ENCODE data around the gene SZT2.

Gene SZT2

DNA sequence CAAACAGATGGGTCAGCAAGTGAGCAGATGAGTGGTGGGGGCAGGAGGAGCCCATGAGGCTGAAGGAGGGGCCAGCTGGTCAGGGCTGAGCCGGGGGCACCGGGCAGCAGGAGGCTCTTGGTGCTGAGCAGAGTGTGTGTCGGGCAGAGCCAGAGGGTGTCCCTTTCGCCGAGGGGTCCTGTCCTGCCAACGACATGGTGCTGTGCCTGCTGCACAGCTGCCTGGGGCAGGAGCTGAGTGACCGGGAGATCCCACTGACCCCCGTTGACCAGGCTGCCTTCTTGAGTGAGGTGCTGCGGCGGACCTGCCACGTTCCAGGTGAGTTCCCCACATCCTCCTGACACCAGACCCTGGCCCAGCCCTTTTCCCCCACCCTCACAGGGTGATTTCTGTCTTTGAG, 36.5 kb downstream of the SZT2 start:
- no peak for DNase-seq

DNA sequence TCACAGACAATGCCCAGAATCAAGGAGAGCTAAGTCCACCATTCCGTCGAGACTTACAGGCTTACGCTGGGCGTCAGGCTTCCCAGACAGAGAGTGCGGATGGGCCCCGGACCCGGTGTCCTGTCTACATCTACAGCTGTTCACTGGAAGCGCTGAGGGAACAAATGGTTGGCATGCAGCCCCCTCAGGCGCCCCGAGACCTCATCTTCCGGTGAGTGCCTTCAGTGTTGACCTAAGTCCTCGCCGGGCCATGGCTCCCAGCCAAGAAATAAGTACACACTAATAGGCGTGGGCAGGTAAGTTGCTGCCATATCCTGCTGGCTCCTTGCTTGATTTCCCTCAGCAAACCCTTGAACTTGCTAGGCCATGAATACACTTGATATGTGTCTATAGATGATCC, 37.8 kb downstream of the SZT2 start:
- no peak for DNase-seq

DNA sequence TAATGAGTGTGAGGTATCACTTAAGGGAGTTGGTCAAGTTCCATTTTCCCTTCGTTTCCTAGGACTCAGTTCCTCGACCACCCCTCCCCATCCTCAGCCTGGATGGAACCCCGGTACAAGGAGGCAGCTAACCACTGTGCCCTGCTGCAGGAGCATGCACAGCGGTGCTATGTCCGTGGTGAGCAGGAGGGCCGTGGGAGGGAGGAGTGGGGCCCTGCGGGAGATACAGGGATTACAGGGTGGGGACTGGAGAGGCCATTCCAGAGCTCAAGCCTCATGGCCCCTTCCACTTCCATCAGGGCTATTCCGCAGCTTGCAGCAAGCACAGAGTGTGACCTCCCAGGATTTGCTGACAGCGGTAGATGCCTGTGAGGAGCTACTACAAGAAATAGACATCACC, 38.2 kb downstream of the SZT2 start:
- no peak for DNase-seq

DNA sequence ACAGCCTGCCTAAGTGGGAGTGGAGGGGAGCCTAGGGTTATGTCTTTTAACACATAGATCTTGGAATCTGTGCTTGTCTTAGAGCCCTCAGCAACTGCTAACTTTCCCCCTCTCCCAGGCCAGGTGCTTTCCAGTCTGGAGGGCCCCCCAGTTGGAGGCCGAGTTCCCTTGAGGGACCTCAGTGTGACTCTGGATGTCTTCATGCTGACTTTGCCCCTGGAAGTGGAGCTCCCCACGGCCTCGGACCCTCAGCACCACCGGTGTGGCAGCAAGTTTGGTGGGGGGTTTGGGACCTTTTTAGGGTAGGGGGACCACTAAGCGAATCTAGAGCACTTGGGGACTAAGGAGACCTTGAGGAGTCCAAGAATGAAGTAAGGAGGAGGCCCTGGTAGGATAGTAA, 41.1 kb downstream of the SZT2 start:
- no peak for DNase-seq

DNA sequence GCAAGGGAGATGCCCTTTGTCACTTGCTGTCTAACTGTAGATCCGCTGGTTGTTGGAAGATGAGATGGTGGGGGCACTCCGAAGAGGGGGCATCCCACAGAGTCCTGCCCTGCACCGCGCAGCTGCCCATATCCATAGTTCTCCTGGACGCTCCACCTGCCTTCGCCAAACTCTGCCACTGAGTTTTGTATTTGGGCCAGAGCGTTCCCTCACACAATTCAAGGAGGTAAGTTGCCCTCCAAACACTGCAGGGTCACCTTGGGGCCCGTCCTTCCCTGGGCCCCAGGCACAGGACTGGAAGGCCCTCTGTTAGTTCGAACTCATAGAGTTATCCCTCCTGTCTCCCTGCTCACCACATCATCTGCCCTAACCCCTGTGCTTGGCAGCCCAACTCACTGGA, 42.0 kb downstream of the SZT2 start:
- no peak for DNase-seq

DNA sequence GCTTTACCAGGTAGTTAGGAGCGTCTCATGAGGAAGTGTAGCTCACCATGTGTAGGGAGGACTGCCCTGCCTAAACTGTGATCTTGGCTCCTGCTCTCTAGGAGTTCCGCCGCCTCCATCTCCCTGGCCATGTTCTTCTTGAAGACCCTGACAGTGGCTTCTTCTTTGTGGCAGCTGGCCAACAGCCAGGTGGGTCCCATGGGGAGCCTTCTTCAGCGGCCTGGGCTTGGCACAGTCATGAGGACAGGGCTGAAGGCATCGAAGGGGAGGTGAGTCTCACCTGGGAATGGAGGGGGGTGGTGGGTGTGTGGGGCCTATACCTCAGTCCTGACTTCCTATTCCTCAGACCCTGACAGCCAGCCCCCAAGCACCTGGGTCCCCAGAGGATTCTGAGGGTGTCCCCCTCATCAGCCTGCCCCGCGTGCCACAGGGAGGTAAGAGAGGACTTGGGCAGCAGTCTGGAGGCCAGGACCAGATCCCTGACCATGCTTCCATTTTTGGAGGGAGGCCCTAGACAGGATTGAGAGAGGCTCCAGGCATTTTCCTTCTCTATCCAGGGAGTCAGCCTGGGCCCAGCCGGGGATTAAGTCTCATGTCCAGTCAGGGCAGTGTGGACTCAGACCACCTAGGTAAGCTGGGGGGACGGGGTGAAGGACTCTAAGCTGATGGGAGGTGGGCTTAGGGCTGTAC, 42.6 kb downstream of the SZT2 start:
- no peak for DNase-seq

DNA sequence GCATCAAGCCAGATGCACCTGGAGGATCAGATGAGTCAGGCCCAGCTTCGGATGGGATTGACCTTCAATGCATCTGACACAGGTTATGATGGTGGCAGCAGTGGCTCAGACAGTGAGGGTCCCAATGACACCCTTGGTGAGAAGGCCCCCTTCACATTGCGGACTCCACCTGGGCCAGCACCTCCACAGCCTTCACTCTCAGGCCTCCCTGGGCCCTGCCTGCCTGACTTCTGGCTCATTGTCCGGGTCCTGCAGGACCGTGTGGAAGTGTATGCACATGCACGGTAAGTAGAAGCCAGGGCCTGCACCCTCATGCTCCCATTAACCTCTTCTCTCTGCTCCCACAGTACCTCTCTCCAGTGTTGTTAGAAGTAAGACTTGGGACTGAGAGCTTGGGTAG, 43.2 kb downstream of the SZT2 start:
- DNase-seq, result no peak

DNA sequence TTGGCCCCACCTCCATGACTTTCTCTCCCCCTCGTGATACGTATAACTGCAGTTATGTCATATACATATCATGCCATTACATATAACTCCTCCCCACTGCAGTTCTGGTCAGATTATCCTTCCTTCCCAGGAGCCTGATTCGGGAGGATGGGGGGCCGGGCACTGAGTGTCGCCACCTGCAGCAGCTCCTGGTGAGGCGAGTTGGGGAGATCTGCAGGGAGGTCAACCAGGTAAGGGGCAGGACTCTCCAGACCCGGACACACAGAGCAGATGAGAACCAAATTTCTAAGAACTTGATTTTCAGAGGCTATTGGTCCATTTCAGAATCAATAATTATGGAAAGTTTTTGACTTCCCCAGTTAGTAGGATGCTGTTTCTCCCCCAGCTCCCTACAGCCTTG, 44.6 kb downstream of the SZT2 start:
- DNase-seq, result no peak

DNA sequence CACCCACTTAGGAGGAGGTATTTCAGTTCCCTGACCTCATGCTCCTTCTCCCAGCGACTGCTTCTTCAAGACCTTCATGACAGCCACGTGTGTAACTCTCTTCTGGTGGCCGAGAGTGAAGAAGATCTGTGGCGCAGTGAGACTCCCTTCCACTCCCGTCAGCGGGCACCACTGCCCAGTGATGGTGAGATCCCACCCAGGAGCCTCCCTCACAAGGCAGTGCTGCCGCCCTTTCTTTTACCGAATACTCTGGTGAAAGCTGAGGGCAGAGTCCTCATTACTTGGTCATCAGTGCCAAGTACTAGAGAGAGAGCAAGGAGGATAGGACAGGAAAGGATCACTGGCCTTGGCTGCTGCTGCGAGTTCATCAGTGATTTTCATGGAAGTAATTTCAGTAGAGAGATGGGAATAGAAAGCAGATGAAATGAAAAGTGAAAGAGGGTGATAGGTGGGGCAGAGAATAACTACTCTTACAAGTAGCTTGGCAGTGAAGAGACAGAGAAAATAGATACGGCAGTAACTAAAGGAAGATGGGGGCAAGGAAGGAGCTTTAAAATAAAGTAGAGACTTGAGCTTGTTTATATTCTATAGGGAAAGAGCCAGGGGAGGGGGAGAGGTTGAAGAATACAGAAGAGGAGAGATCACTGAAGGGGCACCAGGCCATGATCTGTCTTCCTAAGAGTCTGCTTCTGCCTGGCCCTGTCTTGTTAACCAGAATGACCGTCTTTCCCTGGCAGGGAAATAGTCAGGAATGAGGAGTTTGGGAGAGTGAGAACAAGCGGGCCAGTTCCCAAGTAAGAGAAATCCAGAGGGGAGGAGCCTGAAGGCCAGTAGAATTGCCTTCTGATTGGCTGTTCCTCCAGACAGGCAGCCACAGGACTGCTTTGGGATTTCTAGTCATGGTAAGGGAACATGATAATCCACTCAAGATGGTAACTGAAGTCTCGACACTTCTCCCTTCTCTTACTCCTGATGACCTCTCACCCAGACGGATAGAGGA, 45.7 kb downstream of the SZT2 start:
- no peak for DNase-seq

DNA sequence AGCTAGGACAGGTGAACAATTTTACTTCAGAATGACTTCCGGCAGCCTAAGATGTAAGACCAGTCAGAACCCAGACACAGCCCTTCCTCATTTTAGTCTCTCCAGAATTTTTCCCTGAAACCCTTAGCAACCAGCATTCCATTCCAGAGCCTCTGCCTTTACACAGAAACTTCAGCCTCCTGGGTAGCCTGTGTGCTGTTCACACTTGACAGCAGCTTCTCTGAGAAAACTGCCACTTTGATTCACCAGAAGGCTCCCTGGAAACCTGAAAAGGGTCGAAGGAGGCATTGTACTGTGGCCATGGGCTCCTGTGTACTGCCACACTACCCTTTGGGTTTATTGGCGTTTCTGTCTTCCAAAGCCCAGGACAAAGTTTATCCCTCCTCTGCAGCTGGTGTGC, 46.7 kb downstream of the SZT2 start:
- no peak for DNase-seq

DNA sequence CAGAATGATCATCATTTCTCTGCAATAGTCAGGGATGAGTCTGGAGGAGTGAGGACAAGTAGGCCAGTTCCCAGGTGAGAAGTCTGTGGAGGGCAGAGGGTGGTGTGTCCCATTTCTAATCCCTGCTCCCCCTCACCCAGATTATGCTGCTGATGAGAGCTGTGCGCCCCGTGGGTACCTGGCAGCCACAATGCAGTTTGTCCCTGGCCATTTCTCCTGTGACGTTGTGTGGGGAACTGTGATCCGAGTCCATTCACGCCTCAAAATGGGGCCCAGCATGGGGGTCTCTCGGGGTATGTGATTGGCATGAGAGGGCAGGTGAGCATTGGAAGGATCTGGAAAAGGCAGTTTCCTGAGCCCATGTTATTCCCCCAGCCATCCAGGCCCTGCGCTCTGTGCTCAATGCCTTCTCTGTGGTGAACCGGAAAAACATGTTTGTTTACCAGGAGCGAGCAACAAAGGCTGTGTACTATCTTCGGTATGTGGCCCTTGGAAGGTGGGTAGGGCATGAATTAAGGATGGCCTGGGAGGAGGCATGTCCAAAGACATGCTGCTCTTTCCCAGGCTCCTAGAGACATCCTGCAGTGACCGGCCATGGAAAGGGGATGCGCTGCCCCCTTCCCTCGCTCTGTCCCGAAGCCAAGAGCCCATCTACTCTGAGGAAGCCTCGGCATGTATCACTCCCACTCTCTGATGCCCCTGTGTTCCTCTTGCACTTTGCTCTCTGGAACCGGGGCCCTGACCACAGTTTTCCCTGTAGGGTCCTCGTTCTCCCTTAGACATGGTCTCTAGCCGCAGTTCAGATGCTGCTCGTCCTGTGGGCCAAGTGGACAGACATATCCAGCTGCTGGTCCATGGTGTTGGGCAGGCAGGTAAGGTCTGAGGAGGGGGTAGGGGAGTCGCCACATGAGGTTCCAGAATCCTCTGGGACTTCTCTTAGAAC, 47.6 kb downstream of the SZT2 start:
- no peak for DNase-seq

DNA sequence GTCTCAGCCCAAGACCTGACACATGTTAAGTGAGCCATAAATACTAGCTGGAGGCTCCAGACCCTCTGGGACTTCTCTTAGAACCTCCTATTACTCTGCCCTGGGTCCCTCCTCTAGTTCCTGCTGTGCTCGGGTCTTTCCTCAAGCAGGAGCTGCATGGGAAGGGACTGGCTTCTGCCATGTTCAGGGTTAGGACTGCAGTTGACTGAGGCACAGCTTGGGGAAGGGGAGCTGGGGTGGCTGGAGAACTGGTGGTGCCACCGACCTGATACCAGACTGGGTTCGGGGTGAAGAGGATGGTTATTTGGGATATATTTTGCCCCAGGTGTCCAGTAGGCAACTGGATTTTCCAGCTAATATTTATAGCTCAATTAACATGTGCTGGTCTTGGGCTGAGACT, 48.3 kb downstream of the SZT2 start:
- DNase-seq, result no peak

DNA sequence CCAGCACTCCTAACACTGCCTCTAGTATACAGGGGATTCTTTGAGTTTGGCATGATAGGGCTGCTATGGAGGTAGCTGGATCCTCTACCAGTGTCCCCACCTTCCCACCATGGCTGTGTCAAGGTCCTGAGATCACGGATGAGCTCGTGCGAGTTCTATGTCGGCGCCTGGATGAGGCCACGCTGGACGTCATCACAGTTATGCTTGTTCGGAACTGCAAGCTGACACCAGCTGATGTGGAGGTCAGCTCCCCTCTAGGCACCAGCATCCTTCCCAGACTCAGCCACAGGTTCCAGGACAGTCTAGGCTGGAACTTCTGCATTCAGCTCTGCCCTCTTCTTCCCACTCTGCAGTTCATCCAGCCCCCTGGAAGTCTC, 48.9 kb downstream of the SZT2 start:
- DNase-seq, result no peak

DNA sequence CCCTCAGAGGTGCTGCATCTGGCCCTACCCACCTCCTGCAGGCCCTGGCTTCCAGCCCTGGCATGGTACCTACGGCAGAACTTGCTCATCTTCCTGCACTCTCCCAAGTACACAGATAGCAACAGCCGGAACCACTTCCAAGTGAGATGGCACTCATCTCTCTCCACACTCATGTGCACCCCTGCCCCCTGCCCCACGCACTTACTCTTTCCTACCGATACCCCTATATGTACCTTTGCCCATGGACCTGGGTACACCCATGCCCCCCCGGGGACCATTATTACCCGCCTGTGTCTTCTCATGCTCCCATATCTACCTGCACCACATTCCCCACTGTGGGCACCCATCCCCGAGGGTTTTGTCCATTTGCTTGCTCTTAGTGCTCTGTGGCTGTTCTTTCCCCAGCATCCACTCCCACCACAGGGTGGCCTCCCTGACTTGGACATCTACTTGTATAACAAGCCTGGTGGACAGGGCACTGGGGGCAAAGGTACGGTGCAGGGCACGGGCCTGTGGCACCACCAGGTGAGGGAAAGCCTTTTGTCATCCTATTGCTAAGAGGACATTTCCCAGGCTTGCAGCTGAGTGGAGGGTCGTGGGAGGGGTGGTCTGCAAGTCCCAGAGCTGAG, 49.4 kb downstream of the SZT2 start:
- DNase-seq, result no peak

DNA sequence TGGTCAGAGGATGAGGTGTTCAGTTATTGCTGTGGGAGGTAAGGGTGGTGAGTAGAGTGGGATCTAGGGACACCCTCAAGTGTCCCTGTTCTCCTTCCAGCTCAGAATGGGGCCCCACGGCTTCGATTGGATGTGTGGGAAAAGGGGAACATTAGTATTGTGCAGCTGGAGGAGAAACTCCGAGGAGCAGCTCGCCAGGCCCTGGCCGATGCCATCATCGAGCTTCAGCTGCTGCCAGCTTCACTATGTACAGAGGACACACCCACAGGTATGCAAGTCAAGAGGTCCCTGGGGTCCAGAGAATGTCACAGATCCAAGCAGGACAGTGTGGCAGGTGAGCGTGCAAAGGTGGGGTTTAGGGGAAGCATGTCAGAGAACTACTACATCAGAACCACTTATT, 50.1 kb downstream of the SZT2 start:
- DNase-seq, result no peak

DNA sequence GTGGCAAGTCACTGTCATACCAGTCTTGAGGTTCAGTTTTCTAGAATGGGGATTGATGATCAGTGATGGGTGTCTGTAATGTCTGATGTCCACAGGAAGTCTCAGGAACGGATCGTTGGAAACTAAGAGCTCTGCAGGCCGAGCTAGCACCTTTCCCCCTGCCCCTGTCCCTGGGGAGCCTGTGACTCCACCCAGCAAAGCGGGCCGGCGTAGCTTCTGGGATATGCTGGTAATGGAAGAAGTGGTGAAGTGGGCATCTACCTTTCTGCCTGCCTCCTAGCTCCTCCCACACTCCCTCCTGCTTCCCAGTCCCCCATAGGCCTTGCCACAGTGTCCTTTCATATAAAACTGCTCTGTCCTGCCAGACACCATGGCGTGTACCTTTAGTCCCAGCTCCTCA, 50.7 kb downstream of the SZT2 start:
- DNase-seq, result peak in 1 of 2 experiments; percentile 40

DNA sequence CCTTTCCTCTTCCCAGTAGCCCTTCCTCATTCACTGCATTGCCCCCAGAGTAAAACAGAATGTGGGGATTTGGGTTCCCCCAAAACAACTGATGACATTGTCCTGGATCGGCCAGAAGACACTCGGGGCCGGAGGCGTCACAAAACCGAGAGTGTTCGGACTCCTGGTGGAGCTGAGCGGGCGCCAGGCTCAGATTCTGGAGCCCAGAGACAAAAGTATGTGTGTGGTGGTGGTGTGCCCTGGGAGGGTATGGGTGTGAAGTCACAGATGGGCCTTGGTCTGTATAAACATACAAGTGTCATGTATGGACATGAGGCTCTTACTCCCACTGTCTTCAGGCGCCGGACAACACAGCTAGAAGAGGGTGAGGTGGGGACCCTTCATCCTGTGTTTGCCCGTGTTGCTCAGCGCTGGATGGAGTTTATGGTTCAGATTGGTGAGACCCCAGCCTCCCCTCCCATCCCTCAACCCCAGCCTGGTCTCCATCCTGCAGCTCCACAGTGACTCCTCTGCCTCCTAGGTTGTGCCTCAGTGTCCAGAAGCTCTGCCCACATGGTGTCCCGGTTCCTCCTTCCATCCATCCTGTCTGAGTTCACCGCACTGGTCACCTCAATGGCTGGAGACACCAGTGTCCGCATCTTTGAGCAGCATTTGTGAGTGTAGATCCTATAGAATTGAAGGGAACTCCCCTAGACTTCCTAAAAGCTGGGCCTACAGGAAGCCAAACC, 51.6 kb downstream of the SZT2 start:
- DNase-seq, result no peak

DNA sequence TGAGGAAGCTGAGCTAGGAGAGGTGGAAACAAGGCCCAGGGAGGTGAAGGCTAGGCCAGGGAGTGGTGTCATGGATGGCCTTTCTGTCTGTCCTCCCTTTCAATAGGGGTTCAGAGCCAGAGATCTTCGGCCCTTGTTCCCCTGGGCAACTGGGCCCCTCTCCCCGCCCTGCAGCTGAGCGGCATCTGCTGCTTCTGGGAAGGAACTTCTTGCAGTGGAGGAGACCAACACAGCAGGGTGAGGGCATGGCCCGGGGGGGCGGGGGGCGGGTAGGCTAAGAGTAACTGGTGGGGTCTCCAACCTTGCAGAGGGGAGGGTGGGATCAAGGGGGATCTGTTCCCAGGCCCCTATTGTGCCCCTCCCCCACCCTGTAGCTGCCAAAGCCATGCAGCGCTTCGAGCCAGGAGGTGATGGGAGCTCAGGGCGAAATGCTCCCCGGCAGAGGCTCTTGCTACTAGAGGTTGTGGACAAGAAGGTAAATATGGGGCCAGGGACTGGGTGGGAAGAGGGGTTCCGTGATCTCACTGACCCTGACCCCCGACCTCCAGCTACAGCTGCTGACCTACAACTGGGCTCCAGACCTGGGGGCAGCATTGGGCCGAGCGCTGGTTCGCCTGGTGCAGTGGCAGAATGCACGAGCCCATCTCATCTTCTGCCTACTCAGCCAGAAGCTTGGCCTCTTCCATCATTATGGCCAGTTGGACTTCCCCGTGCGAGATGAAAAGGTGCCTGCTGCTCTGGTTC, 52.4 kb downstream of the SZT2 start:
- no peak for DNase-seq

DNA sequence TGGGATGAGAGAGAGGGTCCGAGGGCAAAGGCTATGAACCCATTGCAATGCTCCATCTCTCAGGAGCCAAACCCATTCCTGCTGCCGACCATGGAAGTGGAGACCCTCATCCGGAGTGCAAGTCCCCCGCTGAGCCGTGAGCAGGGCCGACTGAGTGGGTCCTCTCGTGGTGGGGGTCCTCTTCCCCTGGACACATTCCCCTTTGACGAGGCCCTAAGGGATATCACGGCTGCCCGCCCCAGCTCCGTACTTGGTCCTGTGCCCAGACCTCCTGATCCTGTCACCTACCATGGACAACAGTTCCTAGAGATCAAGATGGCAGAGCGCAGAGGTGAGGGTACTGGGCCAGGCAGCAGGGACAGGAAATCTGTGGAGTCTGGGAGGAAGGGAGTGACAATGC, 53.1 kb downstream of the SZT2 start:
- DNase-seq, result no peak

DNA sequence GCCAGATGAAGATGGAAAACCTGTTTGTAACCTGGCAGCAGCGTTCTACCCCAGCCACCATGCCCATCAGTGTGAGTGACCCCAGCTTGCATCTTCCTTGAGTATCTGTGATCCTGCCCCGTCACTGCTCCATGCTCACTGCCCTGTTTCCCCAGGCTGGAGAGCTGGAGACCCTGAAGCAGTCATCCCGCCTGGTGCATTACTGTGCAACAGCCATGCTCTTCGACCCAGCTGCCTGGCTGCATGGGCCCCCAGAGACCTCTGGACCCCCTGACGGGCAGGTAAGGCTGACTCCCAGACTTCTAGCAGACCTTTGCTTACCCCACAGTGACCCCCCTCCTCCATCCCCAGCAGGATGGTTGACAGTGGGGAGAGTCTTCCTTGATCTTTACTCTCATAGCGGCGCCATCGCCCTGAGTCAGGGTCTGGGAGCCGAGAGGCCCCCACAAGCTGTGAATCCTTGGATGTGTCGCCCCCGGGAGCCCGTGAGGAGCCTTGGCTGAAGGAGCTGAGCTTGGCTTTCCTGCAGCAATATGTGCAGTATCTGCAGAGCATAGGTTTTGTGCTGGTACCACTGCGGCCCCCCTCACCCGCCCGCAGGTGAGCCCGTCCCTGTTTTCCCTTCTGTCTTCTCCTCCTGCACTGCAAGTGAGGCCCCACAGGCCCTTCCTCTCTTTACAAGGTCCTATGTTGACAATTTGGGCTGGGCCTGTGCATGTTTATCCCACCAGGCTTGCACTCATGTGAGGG, 53.7 kb downstream of the SZT2 start:
- DNase-seq, result no peak
